HepG2 (cell line): ENCODE measurements around the gene GEMIN2. TPM values are rescaled to one million over a fixed set of nuclear protein-coding genes. Genes with fewer than 3 reads are reported as not detected.

Source experiments
- CC2D1A ChIP-seq: sonication (generic); formaldehyde crosslinking; IDR thresholded peaks from 2 replicates; pipeline ENCODE4 v1.8.1; 2023; ENCODE audit warnings: mild to moderate bottlenecking, missing genetic modification reagents
- ETV5 ChIP-seq: IDR thresholded peaks from 2 replicates; pipeline ENCODE4 v1.6.1; 2018; ENCODE audit warnings: missing biosample characterization, missing genetic modification reagents, inconsistent platforms, borderline replicate concordance
- MYNN ChIP-seq: sonication (generic); formaldehyde crosslinking; IDR thresholded peaks from 2 replicates; pipeline ENCODE4 v1.4.0; 2020; ENCODE audit warnings: mild to moderate bottlenecking, low read depth, missing genetic modification reagents
- POLR2A ChIP-seq, 2 experiments: IDR thresholded peaks; 2 replicates each; pipeline ENCODE4 v1.6.1; 2011; ENCODE audit warnings: low read depth in 2 of 2, low read length in 2 of 2, mild to moderate bottlenecking in 1 of 2, moderate library complexity in 1 of 2; ENCODE audit not compliant: insufficient read depth in 1 of 2
- SMC3 ChIP-seq: IDR thresholded peaks from 2 replicates; pipeline ENCODE4 v1.6.1; 2011; ENCODE audit warnings: low read length, improper control_type of control experiment
- TEAD2 ChIP-seq: sonication (generic); formaldehyde crosslinking; IDR thresholded peaks from 2 replicates; pipeline ENCODE4 v1.9.0; 2021; ENCODE audit warnings: missing genetic modification reagents
- ZNF260 ChIP-seq: sonication (generic); formaldehyde crosslinking; IDR thresholded peaks from 2 replicates; pipeline ENCODE4 v1.4.0; 2020; ENCODE audit warnings: missing genetic modification reagents, low read depth, mild to moderate bottlenecking, borderline replicate concordance
- ZNF3 ChIP-seq: IDR thresholded peaks from 2 replicates; pipeline ENCODE4 v1.7.0; 2017; ENCODE audit warnings: inconsistent platforms
- ZNF329 ChIP-seq: sonication (generic); formaldehyde crosslinking; IDR thresholded peaks from 2 replicates; pipeline ENCODE4 v1.9.0; 2021; ENCODE audit warnings: low read depth, mild to moderate bottlenecking, missing genetic modification reagents
- ZNF430 ChIP-seq: sonication (generic); formaldehyde crosslinking; IDR thresholded peaks from 2 replicates; pipeline ENCODE4 v1.9.0; 2021; ENCODE audit warnings: mild to moderate bottlenecking, missing genetic modification reagents
- ZNF546 ChIP-seq: sonication (generic); formaldehyde crosslinking; conservative IDR thresholded peaks from 2 replicates; pipeline ENCODE4 v1.8.1; 2023; ENCODE audit warnings: mild to moderate bottlenecking, missing genetic modification reagents
- ZNF777 ChIP-seq: sonication (generic); formaldehyde crosslinking; IDR thresholded peaks from 2 replicates; pipeline ENCODE4 v1.4.0; 2020; ENCODE audit warnings: missing genetic modification reagents
- polyA plus RNA-seq, 8 experiments: library from polyadenylated mRNA; depleted of rRNA in 3 of 8; stranded (reverse) in 7 of 8; unstranded in 1 of 8; fragments of >200 nt; fragmentation: Illumina TruSeq in 4 of 8; extraction: Trizol in 4 of 8; gene quantifications; 2 replicates each; pipeline versions ENCODE4 v1.2.1 to v1.2.3, GENCODE V29; 2011 to 2016; ENCODE audit warnings: low read depth in 4 of 8, missing spikeins in 1 of 8, mixed read lengths in 1 of 8; ENCODE audit not compliant: insufficient read depth in 1 of 8
- total RNA-seq, 5 experiments: library from RNA; depleted of rRNA; stranded (reverse); fragments of >200 nt; fragmentation: Illumina TruSeq; extraction: Trizol; gene quantifications; 2 replicates each; pipeline ENCODE4 v1.2.3, GENCODE V29; 2016; ENCODE audit warnings: low read depth in 1 of 5
- TF ChIP-seq, protein P1 (sequence below): sonication (generic); formaldehyde crosslinking; IDR thresholded peaks from 2 replicates; pipeline ENCODE4 v1.5.0; 2020; ENCODE audit warnings: missing genetic modification reagents, mild to moderate bottlenecking, borderline replicate concordance
- TF ChIP-seq, protein P2 (sequence below): sonication (generic); formaldehyde crosslinking; IDR thresholded peaks from 2 replicates; pipeline ENCODE4 v1.4.0; 2020; ENCODE audit warnings: missing genetic modification reagents, borderline replicate concordance
- TF ChIP-seq, protein P3 (sequence below), 2 experiments: sonication (generic) in 1 of 2; formaldehyde crosslinking in 1 of 2; IDR thresholded peaks; 2 replicates each; pipeline versions ENCODE4 v1.4.0 to v1.6.1; 2018 to 2020; ENCODE audit warnings: missing genetic modification reagents in 2 of 2, borderline replicate concordance in 1 of 2, low read depth in 1 of 2, mild to moderate bottlenecking in 1 of 2, missing biosample characterization in 1 of 2
- TF ChIP-seq, protein P4 (sequence below): sonication (generic); formaldehyde crosslinking; IDR thresholded peaks from 2 replicates; pipeline ENCODE4 v1.8.0; 2022; ENCODE audit warnings: mild to moderate bottlenecking, missing genetic modification reagents; ENCODE audit not compliant: insufficient replicate concordance

GEMIN2 gene
- total and polyA plus RNA-seq, 2 of the 13 experiments (the other 11 are each of a cell fraction or from before 2014, with no cell fraction given): 54.8 to 110 TPM

DNA sequence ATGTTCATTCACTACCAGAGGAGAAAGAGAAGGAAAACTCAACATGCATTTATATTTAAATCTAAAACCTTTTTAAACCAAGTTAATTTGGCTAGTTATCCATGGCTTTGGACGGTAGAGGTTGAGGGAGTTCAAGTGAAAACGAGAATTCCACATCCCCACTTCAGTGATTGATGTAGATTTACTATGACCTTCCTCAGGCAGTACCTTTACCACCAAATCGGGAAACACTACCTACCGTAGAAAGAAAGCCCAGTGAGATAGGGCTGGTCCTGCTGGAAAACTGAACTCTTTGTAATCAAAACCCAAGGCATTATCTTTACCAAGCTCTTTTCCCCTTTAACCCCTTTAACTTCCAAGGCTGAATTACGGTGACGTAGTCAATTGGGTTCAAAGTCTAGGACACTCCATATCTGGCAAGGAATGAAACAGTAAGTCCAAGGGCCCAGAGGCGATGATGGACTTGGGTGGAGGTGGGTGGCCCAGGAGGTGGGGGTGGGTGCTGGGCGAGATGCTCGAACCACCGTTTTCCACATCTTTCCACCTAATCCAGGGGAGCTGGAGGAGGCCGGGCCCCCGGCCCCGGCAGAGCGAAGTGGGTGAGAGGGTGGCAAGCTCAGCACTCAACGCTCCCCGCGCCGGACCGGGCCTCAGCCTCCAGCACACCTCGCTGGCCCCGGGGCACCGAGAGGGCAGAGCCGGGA, 11.7 kb upstream of the GEMIN2 start (continued):
- TF ChIP-seq, protein P1, sequence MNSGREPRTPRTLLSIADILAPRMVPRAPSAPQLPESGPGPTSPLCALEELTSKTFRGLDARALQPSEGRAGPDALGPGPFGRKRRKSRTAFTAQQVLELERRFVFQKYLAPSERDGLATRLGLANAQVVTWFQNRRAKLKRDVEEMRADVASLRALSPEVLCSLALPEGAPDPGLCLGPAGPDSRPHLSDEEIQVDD (CRISPR knock-in tag): no peak
- TF ChIP-seq ZNF430 (no peak), CC2D1A (no peak), ZNF260 (CRISPR knock-in tag) (no peak), MYNN (no peak), POLR2A (IDR thresholded peaks at IDR 0.05; ENCODE audit: insufficient read depth in 1 of 2, low read depth in 2 of 2, low read length in 2 of 2) (peak; percentile 53 to 99; a peak in 3 of 4 replicates), TEAD2 (CRISPR knock-in tag) (no peak), ZNF3 (CRISPR knock-in tag) (no peak), ZNF329 (CRISPR knock-in tag) (no peak), ZNF546 (no peak; the same call in 1 of the 2 replicates), ZNF777 (peak; percentile 9; the same call in 1 of the 2 replicates), ETV5 (CRISPR knock-in tag) (no peak), SMC3 (0 out of 2 replicates have a peak, but pooled peaks have one; percentile 9)
- TF ChIP-seq, protein P2, sequence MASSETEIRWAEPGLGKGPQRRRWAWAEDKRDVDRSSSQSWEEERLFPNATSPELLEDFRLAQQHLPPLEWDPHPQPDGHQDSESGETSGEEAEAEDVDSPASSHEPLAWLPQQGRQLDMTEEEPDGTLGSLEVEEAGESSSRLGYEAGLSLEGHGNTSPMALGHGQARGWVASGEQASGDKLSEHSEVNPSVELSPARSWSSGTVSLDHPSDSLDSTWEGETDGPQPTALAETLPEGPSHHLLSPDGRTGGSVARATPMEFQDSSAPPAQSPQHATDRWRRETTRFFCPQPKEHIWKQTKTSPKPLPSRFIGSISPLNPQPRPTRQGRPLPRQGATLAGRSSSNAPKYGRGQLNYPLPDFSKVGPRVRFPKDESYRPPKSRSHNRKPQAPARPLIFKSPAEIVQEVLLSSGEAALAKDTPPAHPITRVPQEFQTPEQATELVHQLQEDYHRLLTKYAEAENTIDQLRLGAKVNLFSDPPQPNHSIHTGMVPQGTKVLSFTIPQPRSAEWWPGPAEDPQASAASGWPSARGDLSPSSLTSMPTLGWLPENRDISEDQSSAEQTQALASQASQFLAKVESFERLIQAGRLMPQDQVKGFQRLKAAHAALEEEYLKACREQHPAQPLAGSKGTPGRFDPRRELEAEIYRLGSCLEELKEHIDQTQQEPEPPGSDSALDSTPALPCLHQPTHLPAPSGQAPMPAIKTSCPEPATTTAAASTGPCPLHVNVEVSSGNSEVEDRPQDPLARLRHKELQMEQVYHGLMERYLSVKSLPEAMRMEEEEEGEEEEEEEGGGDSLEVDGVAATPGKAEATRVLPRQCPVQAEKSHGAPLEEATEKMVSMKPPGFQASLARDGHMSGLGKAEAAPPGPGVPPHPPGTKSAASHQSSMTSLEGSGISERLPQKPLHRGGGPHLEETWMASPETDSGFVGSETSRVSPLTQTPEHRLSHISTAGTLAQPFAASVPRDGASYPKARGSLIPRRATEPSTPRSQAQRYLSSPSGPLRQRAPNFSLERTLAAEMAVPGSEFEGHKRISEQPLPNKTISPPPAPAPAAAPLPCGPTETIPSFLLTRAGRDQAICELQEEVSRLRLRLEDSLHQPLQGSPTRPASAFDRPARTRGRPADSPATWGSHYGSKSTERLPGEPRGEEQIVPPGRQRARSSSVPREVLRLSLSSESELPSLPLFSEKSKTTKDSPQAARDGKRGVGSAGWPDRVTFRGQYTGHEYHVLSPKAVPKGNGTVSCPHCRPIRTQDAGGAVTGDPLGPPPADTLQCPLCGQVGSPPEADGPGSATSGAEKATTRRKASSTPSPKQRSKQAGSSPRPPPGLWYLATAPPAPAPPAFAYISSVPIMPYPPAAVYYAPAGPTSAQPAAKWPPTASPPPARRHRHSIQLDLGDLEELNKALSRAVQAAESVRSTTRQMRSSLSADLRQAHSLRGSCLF: 0 out of 2 replicates have a peak, but pooled peaks have one; percentile 9
- TF ChIP-seq, protein P3, sequence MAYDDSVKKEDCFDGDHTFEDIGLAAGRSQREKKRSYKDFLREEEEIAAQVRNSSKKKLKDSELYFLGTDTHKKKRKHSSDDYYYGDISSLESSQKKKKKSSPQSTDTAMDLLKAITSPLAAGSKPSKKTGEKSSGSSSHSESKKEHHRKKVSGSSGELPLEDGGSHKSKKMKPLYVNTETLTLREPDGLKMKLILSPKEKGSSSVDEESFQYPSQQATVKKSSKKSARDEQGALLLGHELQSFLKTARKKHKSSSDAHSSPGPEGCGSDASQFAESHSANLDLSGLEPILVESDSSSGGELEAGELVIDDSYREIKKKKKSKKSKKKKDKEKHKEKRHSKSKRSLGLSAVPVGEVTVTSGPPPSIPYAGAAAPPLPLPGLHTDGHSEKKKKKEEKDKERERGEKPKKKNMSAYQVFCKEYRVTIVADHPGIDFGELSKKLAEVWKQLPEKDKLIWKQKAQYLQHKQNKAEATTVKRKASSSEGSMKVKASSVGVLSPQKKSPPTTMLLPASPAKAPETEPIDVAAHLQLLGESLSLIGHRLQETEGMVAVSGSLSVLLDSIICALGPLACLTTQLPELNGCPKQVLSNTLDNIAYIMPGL (CRISPR knock-in tag; IDR thresholded peaks at IDR 0.05; ENCODE audit: borderline replicate concordance in 1 of 2, low read depth in 1 of 2): no peak; a peak in 1 of 4 replicates
- TF ChIP-seq, protein P4, sequence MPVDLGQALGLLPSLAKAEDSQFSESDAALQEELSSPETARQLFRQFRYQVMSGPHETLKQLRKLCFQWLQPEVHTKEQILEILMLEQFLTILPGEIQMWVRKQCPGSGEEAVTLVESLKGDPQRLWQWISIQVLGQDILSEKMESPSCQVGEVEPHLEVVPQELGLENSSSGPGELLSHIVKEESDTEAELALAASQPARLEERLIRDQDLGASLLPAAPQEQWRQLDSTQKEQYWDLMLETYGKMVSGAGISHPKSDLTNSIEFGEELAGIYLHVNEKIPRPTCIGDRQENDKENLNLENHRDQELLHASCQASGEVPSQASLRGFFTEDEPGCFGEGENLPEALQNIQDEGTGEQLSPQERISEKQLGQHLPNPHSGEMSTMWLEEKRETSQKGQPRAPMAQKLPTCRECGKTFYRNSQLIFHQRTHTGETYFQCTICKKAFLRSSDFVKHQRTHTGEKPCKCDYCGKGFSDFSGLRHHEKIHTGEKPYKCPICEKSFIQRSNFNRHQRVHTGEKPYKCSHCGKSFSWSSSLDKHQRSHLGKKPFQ (CRISPR knock-in tag): peak; percentile 28
